K562 (cell line): ENCODE data around the gene SLC7A8. TPM values are rescaled to one million over a fixed set of nuclear protein-coding genes. Genes with fewer than 3 reads are reported as not detected.

Source experiments
- CHD4 ChIP-seq: fragments of 200-600 bp; sonication (generic); IDR thresholded peaks from 3 replicates; pipeline ENCODE4 v1.6.1; 2012; ENCODE audit warnings: low read depth, mild to moderate bottlenecking, mixed read lengths, low read length, inconsistent platforms; ENCODE audit not compliant: insufficient read depth, insufficient replicate concordance, poor library complexity, severe bottlenecking
- HNRNPH1 ChIP-seq: fragments of 200-400 bp; formaldehyde crosslinking; optimal IDR thresholded peaks from 2 replicates; pipeline ENCODE3; 2017; ENCODE audit warnings: low read depth, mild to moderate bottlenecking, low read length, moderate library complexity
- IRF2 ChIP-seq: sonication (generic); formaldehyde crosslinking; IDR thresholded peaks from 2 replicates; pipeline ENCODE4 v1.8.1; 2022; ENCODE audit warnings: mild to moderate bottlenecking, missing genetic modification reagents
- JUNB ChIP-seq: fragments of 450-650 bp; formaldehyde crosslinking; conservative IDR thresholded peaks from 2 replicates; pipeline ENCODE4 v1.4.0; 2020; ENCODE audit warnings: mild to moderate bottlenecking
- STAT5A ChIP-seq: IDR thresholded peaks from 2 replicates; pipeline ENCODE4 v1.6.1; 2012; ENCODE audit warnings: low read length, inconsistent platforms, borderline replicate concordance
- TCFL5 ChIP-seq: fragments of 250-450 bp; sonication (Bioruptor Pico); conservative IDR thresholded peaks from 2 replicates; pipeline ENCODE4 v1.6.1; 2021; ENCODE audit warnings: mild to moderate bottlenecking, moderate library complexity, matching md5 sums
- ZC3H11A ChIP-seq: IDR thresholded peaks from 2 replicates; pipeline ENCODE4 v1.6.1; 2012; ENCODE audit warnings: low read depth, low read length, improper control_type of control experiment
- ZNF124 ChIP-seq: sonication (generic); formaldehyde crosslinking; IDR thresholded peaks from 2 replicates; pipeline ENCODE4 v1.8.1; 2022; ENCODE audit warnings: missing genetic modification reagents
- ZNF224 ChIP-seq: sonication (generic); formaldehyde crosslinking; IDR thresholded peaks from 2 replicates; pipeline ENCODE4 v1.8.0; 2022; ENCODE audit warnings: mild to moderate bottlenecking, missing genetic modification reagents
- polyA plus RNA-seq, 8 experiments: library from polyadenylated mRNA; depleted of rRNA in 4 of 8; stranded (reverse) in 5 of 8; unstranded in 3 of 8; fragments of >200 nt; fragmentation: Nextera tagmentation in 2 of 8; fragmentation: Illumina TruSeq in 1 of 8; extraction: Ambion mirVana in 2 of 8; extraction: Trizol in 1 of 8; gene quantifications; 2 replicates each; pipeline versions ENCODE4 v1.2.1 to v1.2.3, GENCODE V29; 2011 to 2014; ENCODE audit warnings: inconsistent platforms in 1 of 8, missing spikeins in 1 of 8
- total RNA-seq, 7 experiments: library from RNA; depleted of rRNA in 6 of 7; stranded (reverse); fragments of >200 nt in 6 of 7; fragmentation: Illumina TruSeq in 2 of 7; extraction: Trizol in 2 of 7; gene quantifications; 2 replicates each; pipeline versions ENCODE4 v1.2.1 to v1.2.3, GENCODE V29; 2011 to 2021; ENCODE audit warnings: low replicate concordance in 1 of 7
- TF ChIP-seq, protein P1 (sequence below): fragments of 200-600 bp; sonication (generic); IDR thresholded peaks from one replicate; pipeline ENCODE4 v1.6.1; 2012; ENCODE audit warnings: mild to moderate bottlenecking, low read depth, low read length, inconsistent platforms
- TF ChIP-seq, protein P2 (sequence below), 2 experiments: fragments of 450-650 bp in 1 of 2; sonication (generic) in 1 of 2; formaldehyde crosslinking in 1 of 2; IDR thresholded peaks in 1 of 2; conservative IDR thresholded peaks in 1 of 2; 2 replicates each; pipeline versions ENCODE4 v1.6.1 to v1.8.1; 2016 to 2023; ENCODE audit warnings: mild to moderate bottlenecking in 2 of 2, moderate library complexity in 2 of 2, inconsistent platforms in 1 of 2, missing genetic modification reagents in 1 of 2
- TF ChIP-seq, protein P3 (sequence below): fragments of 250-450 bp; sonication (Bioruptor Pico); IDR thresholded peaks from 2 replicates; pipeline ENCODE4 v1.4.0; 2020; ENCODE audit warnings: mild to moderate bottlenecking, moderate library complexity, borderline replicate concordance

SLC7A8 gene
- total and polyA plus RNA-seq, 9 of the 15 experiments (the other 6 are each of a cell fraction or from before 2014, with no cell fraction given): 2.0 to 33.0 (median 6.0) TPM

DNA sequence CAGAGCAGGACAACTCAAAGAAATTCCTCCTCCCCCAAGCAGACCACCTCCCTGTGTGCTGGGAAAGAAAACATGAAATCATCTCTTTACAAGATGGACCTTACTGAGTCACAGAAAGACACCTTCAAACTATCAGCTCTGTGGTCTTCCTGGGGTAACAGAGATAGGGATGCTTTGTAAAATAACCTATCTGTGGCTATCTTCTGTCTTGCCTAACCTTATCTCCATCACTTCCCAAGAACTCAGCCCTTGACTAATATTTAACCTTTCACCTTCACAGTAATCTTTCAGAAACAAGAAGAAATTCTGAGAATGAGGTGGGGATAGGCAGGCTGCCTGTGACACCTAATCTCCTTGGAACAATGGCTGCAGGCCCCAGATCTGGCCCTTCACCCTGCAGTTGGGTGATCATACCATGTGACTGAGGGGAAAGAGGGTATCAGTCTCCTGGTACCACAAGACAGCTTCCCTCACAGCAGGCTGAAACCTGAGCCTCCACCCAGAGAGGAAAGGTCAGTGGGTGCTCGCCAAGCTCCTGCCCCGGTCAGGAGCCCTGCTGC, 37.0 kb downstream of the SLC7A8 start (continued):
- TF ChIP-seq, protein P1, sequence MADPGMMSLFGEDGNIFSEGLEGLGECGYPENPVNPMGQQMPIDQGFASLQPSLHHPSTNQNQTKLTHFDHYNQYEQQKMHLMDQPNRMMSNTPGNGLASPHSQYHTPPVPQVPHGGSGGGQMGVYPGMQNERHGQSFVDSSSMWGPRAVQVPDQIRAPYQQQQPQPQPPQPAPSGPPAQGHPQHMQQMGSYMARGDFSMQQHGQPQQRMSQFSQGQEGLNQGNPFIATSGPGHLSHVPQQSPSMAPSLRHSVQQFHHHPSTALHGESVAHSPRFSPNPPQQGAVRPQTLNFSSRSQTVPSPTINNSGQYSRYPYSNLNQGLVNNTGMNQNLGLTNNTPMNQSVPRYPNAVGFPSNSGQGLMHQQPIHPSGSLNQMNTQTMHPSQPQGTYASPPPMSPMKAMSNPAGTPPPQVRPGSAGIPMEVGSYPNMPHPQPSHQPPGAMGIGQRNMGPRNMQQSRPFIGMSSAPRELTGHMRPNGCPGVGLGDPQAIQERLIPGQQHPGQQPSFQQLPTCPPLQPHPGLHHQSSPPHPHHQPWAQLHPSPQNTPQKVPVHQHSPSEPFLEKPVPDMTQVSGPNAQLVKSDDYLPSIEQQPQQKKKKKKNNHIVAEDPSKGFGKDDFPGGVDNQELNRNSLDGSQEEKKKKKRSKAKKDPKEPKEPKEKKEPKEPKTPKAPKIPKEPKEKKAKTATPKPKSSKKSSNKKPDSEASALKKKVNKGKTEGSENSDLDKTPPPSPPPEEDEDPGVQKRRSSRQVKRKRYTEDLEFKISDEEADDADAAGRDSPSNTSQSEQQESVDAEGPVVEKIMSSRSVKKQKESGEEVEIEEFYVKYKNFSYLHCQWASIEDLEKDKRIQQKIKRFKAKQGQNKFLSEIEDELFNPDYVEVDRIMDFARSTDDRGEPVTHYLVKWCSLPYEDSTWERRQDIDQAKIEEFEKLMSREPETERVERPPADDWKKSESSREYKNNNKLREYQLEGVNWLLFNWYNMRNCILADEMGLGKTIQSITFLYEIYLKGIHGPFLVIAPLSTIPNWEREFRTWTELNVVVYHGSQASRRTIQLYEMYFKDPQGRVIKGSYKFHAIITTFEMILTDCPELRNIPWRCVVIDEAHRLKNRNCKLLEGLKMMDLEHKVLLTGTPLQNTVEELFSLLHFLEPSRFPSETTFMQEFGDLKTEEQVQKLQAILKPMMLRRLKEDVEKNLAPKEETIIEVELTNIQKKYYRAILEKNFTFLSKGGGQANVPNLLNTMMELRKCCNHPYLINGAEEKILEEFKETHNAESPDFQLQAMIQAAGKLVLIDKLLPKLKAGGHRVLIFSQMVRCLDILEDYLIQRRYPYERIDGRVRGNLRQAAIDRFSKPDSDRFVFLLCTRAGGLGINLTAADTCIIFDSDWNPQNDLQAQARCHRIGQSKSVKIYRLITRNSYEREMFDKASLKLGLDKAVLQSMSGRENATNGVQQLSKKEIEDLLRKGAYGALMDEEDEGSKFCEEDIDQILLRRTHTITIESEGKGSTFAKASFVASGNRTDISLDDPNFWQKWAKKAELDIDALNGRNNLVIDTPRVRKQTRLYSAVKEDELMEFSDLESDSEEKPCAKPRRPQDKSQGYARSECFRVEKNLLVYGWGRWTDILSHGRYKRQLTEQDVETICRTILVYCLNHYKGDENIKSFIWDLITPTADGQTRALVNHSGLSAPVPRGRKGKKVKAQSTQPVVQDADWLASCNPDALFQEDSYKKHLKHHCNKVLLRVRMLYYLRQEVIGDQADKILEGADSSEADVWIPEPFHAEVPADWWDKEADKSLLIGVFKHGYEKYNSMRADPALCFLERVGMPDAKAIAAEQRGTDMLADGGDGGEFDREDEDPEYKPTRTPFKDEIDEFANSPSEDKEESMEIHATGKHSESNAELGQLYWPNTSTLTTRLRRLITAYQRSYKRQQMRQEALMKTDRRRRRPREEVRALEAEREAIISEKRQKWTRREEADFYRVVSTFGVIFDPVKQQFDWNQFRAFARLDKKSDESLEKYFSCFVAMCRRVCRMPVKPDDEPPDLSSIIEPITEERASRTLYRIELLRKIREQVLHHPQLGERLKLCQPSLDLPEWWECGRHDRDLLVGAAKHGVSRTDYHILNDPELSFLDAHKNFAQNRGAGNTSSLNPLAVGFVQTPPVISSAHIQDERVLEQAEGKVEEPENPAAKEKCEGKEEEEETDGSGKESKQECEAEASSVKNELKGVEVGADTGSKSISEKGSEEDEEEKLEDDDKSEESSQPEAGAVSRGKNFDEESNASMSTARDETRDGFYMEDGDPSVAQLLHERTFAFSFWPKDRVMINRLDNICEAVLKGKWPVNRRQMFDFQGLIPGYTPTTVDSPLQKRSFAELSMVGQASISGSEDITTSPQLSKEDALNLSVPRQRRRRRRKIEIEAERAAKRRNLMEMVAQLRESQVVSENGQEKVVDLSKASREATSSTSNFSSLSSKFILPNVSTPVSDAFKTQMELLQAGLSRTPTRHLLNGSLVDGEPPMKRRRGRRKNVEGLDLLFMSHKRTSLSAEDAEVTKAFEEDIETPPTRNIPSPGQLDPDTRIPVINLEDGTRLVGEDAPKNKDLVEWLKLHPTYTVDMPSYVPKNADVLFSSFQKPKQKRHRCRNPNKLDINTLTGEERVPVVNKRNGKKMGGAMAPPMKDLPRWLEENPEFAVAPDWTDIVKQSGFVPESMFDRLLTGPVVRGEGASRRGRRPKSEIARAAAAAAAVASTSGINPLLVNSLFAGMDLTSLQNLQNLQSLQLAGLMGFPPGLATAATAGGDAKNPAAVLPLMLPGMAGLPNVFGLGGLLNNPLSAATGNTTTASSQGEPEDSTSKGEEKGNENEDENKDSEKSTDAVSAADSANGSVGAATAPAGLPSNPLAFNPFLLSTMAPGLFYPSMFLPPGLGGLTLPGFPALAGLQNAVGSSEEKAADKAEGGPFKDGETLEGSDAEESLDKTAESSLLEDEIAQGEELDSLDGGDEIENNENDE: no peak
- TF ChIP-seq IRF2 (CRISPR knock-in tag): no peak
- TF ChIP-seq ZNF124 (CRISPR knock-in tag): no peak
- no peak for TF ChIP-seq ZC3H11A
- peak; percentile 99 for TF ChIP-seq STAT5A
- no peak for TF ChIP-seq CHD4
- TF ChIP-seq JUNB (CRISPR knock-in tag): no peak
- TF ChIP-seq, protein P2, sequence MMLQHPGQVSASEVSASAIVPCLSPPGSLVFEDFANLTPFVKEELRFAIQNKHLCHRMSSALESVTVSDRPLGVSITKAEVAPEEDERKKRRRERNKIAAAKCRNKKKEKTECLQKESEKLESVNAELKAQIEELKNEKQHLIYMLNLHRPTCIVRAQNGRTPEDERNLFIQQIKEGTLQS (IDR thresholded peaks at IDR 0.05): peak; percentile 58; the same call in 1 of the 2 replicates
- TF ChIP-seq, protein P2 (CRISPR knock-in tag; conservative IDR thresholded peaks at IDR 0.05): no peak; the same call in 1 of the 2 replicates
- TF ChIP-seq TCFL5 (CRISPR knock-in tag): peak; percentile 13; the same call in 1 of the 2 replicates
- no peak for TF ChIP-seq ZNF224 (CRISPR knock-in tag)
- TF ChIP-seq, protein P3, sequence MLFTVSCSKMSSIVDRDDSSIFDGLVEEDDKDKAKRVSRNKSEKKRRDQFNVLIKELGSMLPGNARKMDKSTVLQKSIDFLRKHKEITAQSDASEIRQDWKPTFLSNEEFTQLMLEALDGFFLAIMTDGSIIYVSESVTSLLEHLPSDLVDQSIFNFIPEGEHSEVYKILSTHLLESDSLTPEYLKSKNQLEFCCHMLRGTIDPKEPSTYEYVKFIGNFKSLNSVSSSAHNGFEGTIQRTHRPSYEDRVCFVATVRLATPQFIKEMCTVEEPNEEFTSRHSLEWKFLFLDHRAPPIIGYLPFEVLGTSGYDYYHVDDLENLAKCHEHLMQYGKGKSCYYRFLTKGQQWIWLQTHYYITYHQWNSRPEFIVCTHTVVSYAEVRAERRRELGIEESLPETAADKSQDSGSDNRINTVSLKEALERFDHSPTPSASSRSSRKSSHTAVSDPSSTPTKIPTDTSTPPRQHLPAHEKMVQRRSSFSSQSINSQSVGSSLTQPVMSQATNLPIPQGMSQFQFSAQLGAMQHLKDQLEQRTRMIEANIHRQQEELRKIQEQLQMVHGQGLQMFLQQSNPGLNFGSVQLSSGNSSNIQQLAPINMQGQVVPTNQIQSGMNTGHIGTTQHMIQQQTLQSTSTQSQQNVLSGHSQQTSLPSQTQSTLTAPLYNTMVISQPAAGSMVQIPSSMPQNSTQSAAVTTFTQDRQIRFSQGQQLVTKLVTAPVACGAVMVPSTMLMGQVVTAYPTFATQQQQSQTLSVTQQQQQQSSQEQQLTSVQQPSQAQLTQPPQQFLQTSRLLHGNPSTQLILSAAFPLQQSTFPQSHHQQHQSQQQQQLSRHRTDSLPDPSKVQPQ (CRISPR knock-in tag): peak; percentile 63; the same call in 1 of the 2 replicates
- no peak for TF ChIP-seq HNRNPH1
